ENCODE data around the gene PTPRN2.
A peak's percentile ranks its signal among the peaks of the same experiment; 100 is the strongest.

Gene PTPRN2

GRCh38 chr7:158031867-158032308 lies 555.7 kb downstream of the PTPRN2 start:
- no peak for DNase-seq

- no peak for DNase-seq
Observed at GRCh38 chr7:158030566-158030965, 557.1 kb downstream of the PTPRN2 start.

GRCh38 chr7:158030071-158030470 lies 557.6 kb downstream of the PTPRN2 start:
- no peak for DNase-seq

- DNase-seq = no peak
Observed at GRCh38 chr7:158029509-158029908, 558.1 kb downstream of the PTPRN2 start.

GRCh38 chr7:158028971-158029370 lies 558.7 kb downstream of the PTPRN2 start:
- DNase-seq = no peak

DNA sequence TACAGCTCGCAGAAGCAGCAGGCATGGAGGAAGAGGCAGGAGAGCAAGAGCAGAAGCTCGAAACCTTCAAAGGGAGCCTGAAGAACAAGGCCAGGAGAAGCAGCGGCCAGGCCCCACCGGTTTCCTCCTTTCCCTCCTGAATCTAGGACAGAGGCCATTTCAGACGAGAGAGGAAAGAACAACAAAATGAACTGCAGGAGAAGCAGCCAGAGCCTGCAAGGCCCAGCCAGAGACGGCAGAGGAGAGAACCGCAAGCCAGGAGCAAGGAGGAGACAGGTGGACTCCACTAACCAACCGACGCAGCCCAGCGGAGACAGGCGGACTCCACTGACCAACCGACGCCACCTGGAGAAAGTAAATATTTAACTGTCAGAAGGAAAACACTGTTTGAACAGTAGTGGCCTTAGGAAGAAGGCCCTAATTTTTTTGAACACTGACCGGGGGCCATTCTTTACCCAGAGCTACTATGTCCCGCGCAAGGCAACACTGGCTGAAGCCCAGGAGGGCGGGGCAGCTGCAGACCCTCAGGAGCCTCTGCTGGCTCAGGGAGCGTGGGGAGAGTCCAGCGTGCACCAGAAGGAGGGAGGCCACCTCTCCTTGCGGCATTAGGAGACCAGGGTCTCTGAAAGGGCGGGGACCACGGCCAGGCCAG lies 559.2 kb downstream of the PTPRN2 start:
- peak; percentile 38 for DNase-seq

DNA sequence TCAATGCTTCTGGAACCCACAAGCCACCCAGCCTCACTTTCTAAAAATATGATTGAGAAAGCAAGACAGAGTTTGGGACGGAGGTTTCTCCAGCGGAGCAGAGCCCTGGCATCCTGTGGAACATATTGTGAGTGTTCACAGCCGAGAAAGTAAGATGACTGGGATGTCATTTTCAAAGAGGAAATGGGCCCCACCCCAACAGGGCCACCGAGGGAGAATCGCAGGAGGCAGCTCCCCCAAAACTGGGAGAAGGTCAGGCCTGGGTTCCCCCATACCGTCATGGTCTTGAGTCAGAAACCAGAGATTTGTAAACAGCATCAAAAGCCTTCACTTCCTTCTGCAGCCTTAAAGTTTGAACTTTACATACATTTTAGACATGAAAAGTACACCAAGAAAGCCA lies 560.0 kb downstream of the PTPRN2 start:
- no peak for DNase-seq

- no peak for DNase-seq
Observed at GRCh38 chr7:158026636-158027265, 560.9 kb downstream of the PTPRN2 start.

- DNase-seq = no peak
Observed at GRCh38 chr7:158025686-158026600, 561.7 kb downstream of the PTPRN2 start.

DNA sequence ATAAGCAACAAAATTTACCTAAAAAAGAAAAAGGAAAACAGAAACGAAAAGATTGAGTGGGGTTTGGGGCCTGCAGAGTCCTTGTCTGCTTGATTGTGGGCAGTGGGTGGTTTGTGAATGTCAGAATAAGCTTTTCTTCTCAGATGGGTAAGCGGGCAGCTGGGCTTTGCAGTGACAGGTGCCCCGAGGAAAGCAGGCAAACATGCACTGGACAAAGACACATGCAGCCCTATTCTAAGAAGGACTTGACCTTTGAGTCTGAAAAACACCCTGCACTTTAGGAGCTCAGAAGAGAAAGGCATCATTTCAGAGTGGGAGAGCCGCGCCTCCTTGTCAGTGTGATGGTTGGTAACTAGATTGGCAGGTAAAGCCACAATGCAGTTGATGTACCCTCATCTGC lies 562.7 kb downstream of the PTPRN2 start:
- DNase-seq = no peak

GRCh38 chr7:158024351-158024715 lies 563.3 kb downstream of the PTPRN2 start:
- no peak for DNase-seq

- no peak for DNase-seq
Observed at GRCh38 chr7:158023681-158024350, 563.8 kb downstream of the PTPRN2 start.

DNA sequence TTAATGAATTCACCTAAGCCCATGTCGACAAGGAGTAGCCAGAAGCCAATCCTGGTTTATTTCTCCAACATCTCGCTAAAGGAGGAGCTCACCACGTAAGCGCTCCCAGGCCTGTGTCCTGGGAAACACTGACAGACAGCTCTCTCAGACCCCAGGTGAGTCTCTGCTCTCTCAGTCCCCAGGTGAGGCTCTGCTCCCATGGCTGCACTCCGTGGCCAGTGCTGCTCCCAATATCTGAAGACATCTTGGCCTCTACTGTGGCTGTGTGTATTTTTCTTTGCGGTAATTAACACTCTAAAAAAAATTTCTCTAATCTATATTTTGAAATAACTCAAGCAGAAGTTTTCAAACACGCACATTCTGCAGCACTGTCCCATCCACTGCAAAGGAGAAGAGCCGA lies 564.5 kb downstream of the PTPRN2 start:
- DNase-seq = no peak

GRCh38 chr7:158022601-158023000 lies 565.0 kb downstream of the PTPRN2 start:
- no peak for DNase-seq

DNA sequence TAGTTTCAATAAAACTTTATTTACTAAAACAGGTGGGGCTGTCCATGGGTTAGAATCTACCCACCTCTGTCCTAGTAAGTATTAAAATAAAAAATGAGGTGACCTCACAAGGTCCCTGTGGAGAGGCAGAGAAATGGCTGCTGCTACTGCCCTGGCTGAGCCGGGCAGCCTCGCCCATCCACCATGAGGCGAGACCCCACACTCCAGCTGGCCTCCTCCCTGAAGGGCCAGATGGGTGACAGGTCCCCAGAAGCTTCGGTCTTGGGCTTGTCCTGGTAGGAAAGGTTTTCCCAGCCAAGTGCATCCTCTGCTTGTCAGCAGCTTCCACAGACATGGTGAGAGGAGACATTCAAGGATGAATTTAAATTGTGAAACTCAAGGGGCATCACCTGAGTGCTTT lies 565.8 kb downstream of the PTPRN2 start:
- DNase-seq = no peak

- no peak for DNase-seq
Observed at GRCh38 chr7:158020706-158021095, 566.9 kb downstream of the PTPRN2 start.

- DNase-seq = no peak
Observed at GRCh38 chr7:158019726-158020705, 567.6 kb downstream of the PTPRN2 start.

DNA sequence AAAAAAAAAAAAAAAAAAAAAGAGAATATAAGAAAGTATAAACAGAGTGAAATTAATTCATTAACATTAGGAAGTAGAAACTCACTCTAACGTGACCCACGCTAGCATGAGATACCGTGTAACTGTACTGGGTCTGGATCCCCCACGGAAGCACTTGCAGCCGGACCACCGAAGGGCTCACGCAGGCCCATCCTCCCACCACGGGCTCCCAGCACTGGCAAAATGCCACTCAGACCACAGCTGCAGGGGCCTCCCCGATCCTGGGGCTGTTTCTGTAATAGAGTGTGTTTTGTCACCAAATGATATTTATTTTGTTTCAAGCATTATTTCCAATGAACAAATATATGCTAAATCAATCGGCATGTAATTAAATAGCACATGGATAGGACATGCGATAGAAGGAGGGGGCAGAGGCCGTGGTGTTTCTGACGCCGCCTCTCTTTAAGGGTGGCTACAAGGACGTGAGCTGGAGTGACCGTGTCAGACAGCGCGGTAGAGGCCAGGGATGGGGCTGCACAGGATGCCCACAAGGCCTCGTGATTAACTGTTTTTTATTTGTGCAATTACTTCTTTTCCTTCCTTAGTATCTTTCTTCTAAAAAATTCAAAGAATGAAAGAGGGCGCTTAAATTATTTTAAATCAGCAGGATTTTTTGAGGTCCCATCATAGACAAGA lies 568.5 kb downstream of the PTPRN2 start:
- DNase-seq = no peak

DNA sequence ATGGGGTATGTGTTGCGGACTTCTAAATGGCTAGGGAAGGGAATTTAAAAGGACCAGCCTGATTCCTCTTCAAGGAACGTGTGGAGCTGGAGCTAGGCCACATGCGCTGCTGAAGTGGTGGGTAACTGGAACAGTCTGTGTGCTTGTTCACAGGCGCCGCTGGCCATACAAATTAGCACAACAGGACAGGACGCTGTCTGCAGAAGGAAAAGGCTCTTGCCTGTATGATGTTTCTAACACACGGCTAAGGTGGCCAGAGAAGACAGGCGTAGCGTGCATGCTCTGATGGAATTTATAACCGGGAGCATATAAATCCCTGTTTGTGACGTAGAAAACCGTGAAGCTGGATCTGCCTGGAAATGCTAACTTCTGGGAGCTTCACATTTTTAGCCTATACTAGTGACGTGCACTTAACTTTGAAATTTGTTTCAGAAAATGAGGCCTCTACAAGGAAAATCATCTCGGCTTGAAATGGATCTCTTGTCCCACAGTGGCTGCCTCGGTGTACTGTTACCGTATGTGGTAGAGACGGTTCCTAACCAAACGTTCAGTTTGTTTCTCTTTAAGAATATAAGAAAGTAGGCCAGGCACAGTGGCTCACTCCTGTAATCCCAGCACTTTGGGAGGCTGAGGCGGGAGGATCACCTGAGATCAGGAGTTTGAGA lies 569.4 kb downstream of the PTPRN2 start:
- no peak for DNase-seq

All from NCI-H510A (cell line).